Endothelial cell of umbilical vein (primary cell): ENCODE measurements around the gene TLE1. TPM values are rescaled to one million over a fixed set of nuclear protein-coding genes. Genes with fewer than 3 reads are reported as not detected.

Experiments
- BruUV-seq: library from RNA; stranded (reverse); fragments of 400-500 nt; replicated peaks from 2 replicates; lab custom pipeline; 2021; lab: Mats Ljungman, UMichigan
- CTCF ChIA-PET: fragments of 300-600, 350-600 bp; sonication (Branson Sonifier 250); formaldehyde crosslinking; loops from one replicate; lab custom pipeline; 2021; ENCODE audit warnings: antibody characterized with exemption, inconsistent platforms; lab: Charles Lee
- POLR2A ChIA-PET: fragments of 300-600, 350-600 bp; sonication (Branson Sonifier 250); formaldehyde crosslinking; loops from one replicate; lab custom pipeline; 2021; ENCODE audit warnings: antibody characterized with exemption, inconsistent platforms; lab: Charles Lee
- DNase-seq: peaks from one replicate; pipeline ENCODE4 v3.0.0-alpha.2; 2011; ENCODE audit warnings: low read depth, low spot score
- FAIRE-seq: peaks from 2 replicates; lab custom pipeline; 2011; peaks lifted over from hg19 to GRCh38; lab: Jason Lieb, UNC
- H2AFZ ChIP-seq: 2 replicates; pipeline ENCODE4 v1.6.0; 2012; ENCODE audit warnings: low read depth, low read length, control low read depth, inconsistent platforms
- H3K27ac ChIP-seq: 2 replicates; pipeline ENCODE4 v1.5.1; 2011; ENCODE audit warnings: low read depth, mild to moderate bottlenecking, control low read depth, low read length, moderate library complexity; ENCODE audit not compliant: insufficient read depth
- H3K27me3 ChIP-seq, 2 experiments: 2 replicates each; pipeline versions ENCODE4 v1.6.0 to v1.6.1; 2011; ENCODE audit warnings: low read length in 2 of 2, mixed read lengths in 1 of 2; ENCODE audit not compliant: control insufficient read depth in 2 of 2, insufficient read depth in 2 of 2
- H3K36me3 ChIP-seq, 2 experiments: 2 replicates in 1 of 2; 3 replicates in 1 of 2; pipeline ENCODE4 v1.5.1; 2011; ENCODE audit warnings: low read length in 2 of 2, mild to moderate bottlenecking in 1 of 2, moderate library complexity in 1 of 2; ENCODE audit not compliant: control insufficient read depth in 2 of 2, insufficient read depth in 2 of 2; ENCODE audit errors: extremely low read depth in 1 of 2
- H3K4me1 ChIP-seq: 3 replicates; pipeline ENCODE4 v1.5.1; 2011; ENCODE audit warnings: mild to moderate bottlenecking, low read length; ENCODE audit not compliant: control insufficient read depth, insufficient read depth; ENCODE audit errors: extremely low read depth
- H3K4me2 ChIP-seq: 2 replicates; pipeline ENCODE4 v1.6.1; 2011; ENCODE audit warnings: low read length, control low read depth, mixed read lengths; ENCODE audit not compliant: insufficient read depth
- H3K4me3 ChIP-seq, 3 experiments: fragments of 200-600 bp in 1 of 3; sonication (generic), shearing (Covaris generic) in 1 of 3; replicated peaks in 1 of 3; 2 replicates each; pipeline ENCODE4 v1.5.1; 2011 to 2016; ENCODE audit warnings: control low read depth in 3 of 3, low read length in 3 of 3, mild to moderate bottlenecking in 2 of 3, inconsistent platforms in 1 of 3, low read depth in 1 of 3, moderate library complexity in 1 of 3; ENCODE audit not compliant: insufficient read depth in 1 of 3
- H3K79me2 ChIP-seq: 2 replicates; pipeline ENCODE4 v1.6.0; 2012; ENCODE audit warnings: low read length, inconsistent platforms; ENCODE audit not compliant: control insufficient read depth, insufficient read depth
- H3K9ac ChIP-seq: replicated peaks from 2 replicates; pipeline ENCODE3; 2011; ENCODE audit warnings: low read length, control low read depth; ENCODE audit not compliant: insufficient read depth; ENCODE audit errors: extremely low read depth
- H3K9me1 ChIP-seq: replicated peaks from 3 replicates; pipeline ENCODE4 v1.6.0; 2011; ENCODE audit warnings: mild to moderate bottlenecking, low read length; ENCODE audit not compliant: control insufficient read depth, insufficient read depth; ENCODE audit errors: extremely low read depth
- H3K9me3 ChIP-seq: replicated peaks from 2 replicates; pipeline ENCODE4 v1.5.1; 2012; ENCODE audit warnings: low read length, inconsistent platforms; ENCODE audit not compliant: control insufficient read depth, insufficient read depth
- H4K20me1 ChIP-seq: replicated peaks from 2 replicates; pipeline ENCODE3; 2011; ENCODE audit warnings: mild to moderate bottlenecking, low read length; ENCODE audit not compliant: control insufficient read depth, insufficient read depth; ENCODE audit errors: extremely low read depth
- CTCF ChIP-seq, 2 donors: IDR thresholded peaks; 1 replicate in 1 of 2; 2 replicates in 1 of 2; pipeline ENCODE4 v1.5.1; 2011; ENCODE audit warnings: low read length in 2 of 2, mild to moderate bottlenecking in 2 of 2, moderate library complexity in 2 of 2, control low read depth in 1 of 2, inconsistent platforms in 1 of 2, low read depth in 1 of 2; ENCODE audit not compliant: insufficient read depth in 1 of 2; ENCODE audit errors: extremely low read depth in 1 of 2
- EZH2 ChIP-seq: IDR thresholded peaks from 2 replicates; pipeline ENCODE4 v1.6.1; 2012; ENCODE audit warnings: borderline replicate concordance, low read depth, mild to moderate bottlenecking, moderate library complexity, low read length, inconsistent platforms; ENCODE audit not compliant: severe bottlenecking
- FOS ChIP-seq: IDR thresholded peaks from 2 replicates; pipeline ENCODE4 v1.6.1; 2011; ENCODE audit warnings: mild to moderate bottlenecking, low read length, moderate library complexity, borderline replicate concordance; ENCODE audit not compliant: insufficient read depth
- GATA2 ChIP-seq: IDR thresholded peaks from 2 replicates; pipeline ENCODE4 v1.7.0; 2011; ENCODE audit warnings: low read depth, mild to moderate bottlenecking, moderate library complexity, mixed read lengths, low read length; ENCODE audit not compliant: insufficient read length, insufficient read depth
- JUN ChIP-seq: IDR thresholded peaks from 2 replicates; pipeline ENCODE4 v1.6.1; 2011; ENCODE audit warnings: borderline replicate concordance, low read depth; ENCODE audit not compliant: insufficient read length, insufficient read depth
- MYC ChIP-seq: IDR thresholded peaks from one replicate; pipeline ENCODE4 v1.6.1; 2011; ENCODE audit warnings: mild to moderate bottlenecking, low read depth, low read length
- POLR2A ChIP-seq: IDR thresholded peaks from 2 replicates; pipeline ENCODE4 v1.6.1; 2012; ENCODE audit warnings: low read depth, mild to moderate bottlenecking, control low read depth, low read length
- POLR2AphosphoS5 ChIP-seq: IDR thresholded peaks from 2 replicates; pipeline ENCODE4 v1.6.1; 2012; ENCODE audit warnings: low read depth, mild to moderate bottlenecking, control low read depth, low read length, moderate library complexity; ENCODE audit not compliant: insufficient read depth
- dilution Hi-C: fragments of 300-500 bp; cut with MboI; formaldehyde crosslinking; loops from one replicate; pipeline ENCODE4 v1.15.0; 2019; ENCODE audit warnings: low sequenced_read_pairs; ENCODE audit not compliant: extremely low pct_ligation_motif_present
- intact Hi-C: fragments of 100-400 bp; cut with micrococcal nuclease; formaldehyde crosslinking; loops from one replicate; pipeline ENCODE4 v1.10.0; 2022
- polyA plus RNA-seq, 4 experiments: library from polyadenylated mRNA; depleted of rRNA in 3 of 4; stranded (reverse) in 3 of 4; unstranded in 1 of 4; fragments of >200 nt; gene quantifications; 2 replicates each; pipeline versions ENCODE4 v1.2.1 to v1.2.3, GENCODE V29; 2011 to 2012; ENCODE audit warnings: missing spikeins in 1 of 4
- total RNA-seq: library from RNA; stranded (reverse); gene quantifications from 2 replicates; pipeline ENCODE4 v1.2.3, GENCODE V29; 2021
- TF ChIP-seq, protein P1 (sequence below): IDR thresholded peaks from 2 replicates; pipeline ENCODE4 v1.6.1; 2011; ENCODE audit not compliant: insufficient read depth, insufficient read length

Gene TLE1
- total and polyA plus RNA-seq, 2 donors (not counting 3 experiments of a cell fraction or from before 2014, with no cell fraction given): 55.0 to 58.2 TPM

DNA sequence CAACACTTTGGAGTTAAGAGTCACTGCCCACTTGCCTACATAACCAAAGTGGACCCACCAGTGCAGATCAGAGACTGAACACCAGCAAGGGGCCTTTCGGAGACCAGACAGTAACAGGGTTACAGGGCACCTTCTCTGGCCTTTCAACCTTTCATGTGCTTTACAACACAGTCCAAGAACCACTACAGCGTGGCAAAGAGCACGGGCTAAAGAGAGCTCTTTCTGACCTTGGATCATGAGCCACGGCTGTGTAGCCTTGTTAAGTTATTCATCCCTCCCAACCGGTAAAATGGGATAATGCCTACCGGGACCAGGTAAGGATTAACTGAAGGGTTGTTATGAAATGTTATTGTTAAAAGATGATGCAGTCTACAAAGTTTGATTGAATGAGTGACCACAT, 75.0 kb downstream of the TLE1 start:
- intact Hi-C loops: no loop called here
- dilution Hi-C loops: no loop called here
- H3K9me1 ChIP-seq: no peaks in the 10 kb centered on the region
- ChIA-PET CTCF (no interaction called here), POLR2A (no interaction called here)
- peaks cover 23 to 32% of the 10 kb centered on the region in 2 experiments for H3K36me3 ChIP-seq
- DNase-seq (no peak), FAIRE-seq (no peak)
- TF ChIP-seq JUN (no peak), POLR2AphosphoS5 (no peak), FOS (no peak), POLR2A (no peak), CTCF (IDR thresholded peaks at IDR 0.05; ENCODE audit: extremely low read depth in 1 of 2, insufficient read depth in 1 of 2, low read depth in 1 of 2, low read length in 2 of 2) (no peak), EZH2 (no peak), MYC (no peak), GATA2 (no peak)
- TF ChIP-seq, protein P1, sequence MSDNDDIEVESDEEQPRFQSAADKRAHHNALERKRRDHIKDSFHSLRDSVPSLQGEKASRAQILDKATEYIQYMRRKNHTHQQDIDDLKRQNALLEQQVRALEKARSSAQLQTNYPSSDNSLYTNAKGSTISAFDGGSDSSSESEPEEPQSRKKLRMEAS: no peak
- H3K4me1 ChIP-seq: no peaks in the 10 kb centered on the region
- H3K4me3 ChIP-seq: no peak overlapping the region
- no peak overlapping the region for H3K27ac ChIP-seq
- H3K4me2 ChIP-seq: no peak overlapping the region
- H3K27me3 ChIP-seq: no peaks in the 10 kb centered on the region
- H3K9ac ChIP-seq: no peak overlapping the region
- no peaks in the 10 kb centered on the region for H4K20me1 ChIP-seq
- H3K9me3 ChIP-seq: no peaks in the 10 kb centered on the region
- H2AFZ ChIP-seq: no peak overlapping the region
- H3K79me2 ChIP-seq: no peaks in the 10 kb centered on the region
- BruUV-seq: no TSS peak
